GM18951 (cell line): ENCODE data around the gene CEP41.

Source experiments
- POLR2A ChIP-seq: IDR thresholded peaks from 4 replicates; pipeline ENCODE4 v1.6.1; 2011; ENCODE audit warnings: mild to moderate bottlenecking; ENCODE audit not compliant: insufficient read length, insufficient read depth; ENCODE audit errors: extremely low read depth
- in situ Hi-C: fragments of 300-500 bp; cut with MboI; formaldehyde crosslinking; loops from one replicate; pipeline ENCODE4 v1.12.0; 2022; ENCODE audit warnings: low sequenced_read_pairs, mixed read lengths, inconsistent platforms; ENCODE audit not compliant: unreplicated experiment

CEP41 gene

GRCh38 chr7:130440527-130441365 is at the start of gene CEP41:
TSS of gene CEP41 (minus strand) at chr7:130441016. CDS start at chr7:130440966, 50 bp downstream.
- in situ Hi-C loops: no loop called here
- peak; percentile 40 for TF ChIP-seq POLR2A

- TF ChIP-seq POLR2A: no peak
- in situ Hi-C loops: no loop called here
Observed at GRCh38 chr7:130490311-130490791, 49.5 kb upstream of the CEP41 start.

- in situ Hi-C loops: no loop called here
- TF ChIP-seq POLR2A: no peak
Observed at GRCh38 chr7:130489140-130489983, 48.5 kb upstream of the CEP41 start.

- TF ChIP-seq POLR2A: no peak
- in situ Hi-C loops: no loop called here
Observed at GRCh38 chr7:130488392-130489139, 47.8 kb upstream of the CEP41 start.

- in situ Hi-C loops: no loop called here
- no peak for TF ChIP-seq POLR2A
Observed at GRCh38 chr7:130486954-130487436, 46.2 kb upstream of the CEP41 start.

- no peak for TF ChIP-seq POLR2A
- in situ Hi-C loops: no loop called here
Observed at GRCh38 chr7:130486114-130486953, 45.5 kb upstream of the CEP41 start.

- no peak for TF ChIP-seq POLR2A
- in situ Hi-C loops: no loop called here
Observed at GRCh38 chr7:130485734-130486113, 44.9 kb upstream of the CEP41 start.

GRCh38 chr7:130483031-130483430 is 42.2 kb upstream of the CEP41 start:
- in situ Hi-C loops: no loop called here
- TF ChIP-seq POLR2A: no peak

- no peak for TF ChIP-seq POLR2A
- in situ Hi-C loops: no loop called here
Observed at GRCh38 chr7:130481898-130482297, 41.1 kb upstream of the CEP41 start.

GRCh38 chr7:130479716-130480400 is 39.0 kb upstream of the CEP41 start:
- in situ Hi-C loops: no loop called here
- TF ChIP-seq POLR2A: no peak

GRCh38 chr7:130478991-130479390 is 38.2 kb upstream of the CEP41 start:
- TF ChIP-seq POLR2A: no peak
- in situ Hi-C loops: no loop called here
